HepG2 (cell line): ENCODE results near the gene NOC3L. TPM values are rescaled to one million over a fixed set of nuclear protein-coding genes. Genes with fewer than 3 reads are reported as not detected.
A peak's percentile ranks its signal among the peaks of the same experiment; 100 is the strongest.

Experiments used
- AHR ChIP-seq: IDR thresholded peaks from 2 replicates; pipeline ENCODE4 v1.6.1; 2018; ENCODE audit warnings: missing genetic modification reagents, missing compliant biosample characterization
- CENPX ChIP-seq: sonication (generic); formaldehyde crosslinking; IDR thresholded peaks from 2 replicates; pipeline ENCODE4 v1.9.0; 2021; ENCODE audit warnings: mild to moderate bottlenecking, missing genetic modification reagents, moderate library complexity
- GMEB2 ChIP-seq: IDR thresholded peaks from 2 replicates; pipeline ENCODE4 v1.6.1; 2016; ENCODE audit warnings: missing biosample characterization, missing genetic modification reagents, low read depth
- JDP2 ChIP-seq: sonication (generic); formaldehyde crosslinking; IDR thresholded peaks from 2 replicates; pipeline ENCODE4 v1.8.1; 2022; ENCODE audit warnings: missing genetic modification reagents, borderline replicate concordance
- LRRFIP1 ChIP-seq: sonication (generic); formaldehyde crosslinking; conservative IDR thresholded peaks from 2 replicates; pipeline ENCODE4 v1.4.0; 2020; ENCODE audit warnings: missing genetic modification reagents
- MAF1 ChIP-seq: sonication (generic); formaldehyde crosslinking; IDR thresholded peaks from 2 replicates; pipeline ENCODE4 v1.5.0; 2020; ENCODE audit warnings: missing genetic modification reagents, borderline replicate concordance
- NONO ChIP-seq, 2 experiments: fragments of 450-650 bp in 1 of 2; sonication (generic) in 1 of 2; formaldehyde crosslinking in 1 of 2; IDR thresholded peaks in 1 of 2; conservative IDR thresholded peaks in 1 of 2; 2 replicates each; pipeline versions ENCODE4 v1.6.1 to v1.8.0; 2017 to 2022; ENCODE audit warnings: mild to moderate bottlenecking in 1 of 2, missing genetic modification reagents in 1 of 2, moderate library complexity in 1 of 2
- PLRG1 ChIP-seq: fragments of 450-650 bp; conservative IDR thresholded peaks from 2 replicates; pipeline ENCODE4 v1.6.1; 2016
- PRPF4 ChIP-seq: fragments of 200-400 bp; formaldehyde crosslinking; IDR thresholded peaks from 2 replicates; pipeline ENCODE4 v1.6.1; 2016; ENCODE audit warnings: low read length, low read depth; ENCODE audit not compliant: poor library complexity, severe bottlenecking
- RORA ChIP-seq: sonication (generic); formaldehyde crosslinking; IDR thresholded peaks from 2 replicates; pipeline ENCODE4 v1.5.0; 2020; ENCODE audit warnings: mild to moderate bottlenecking, missing genetic modification reagents, moderate library complexity
- TGIF2 ChIP-seq: IDR thresholded peaks from 2 replicates; pipeline ENCODE4 v1.6.1; 2016; ENCODE audit warnings: control low read depth, missing compliant biosample characterization
- ZBTB38 ChIP-seq: sonication (generic); formaldehyde crosslinking; IDR thresholded peaks from 2 replicates; pipeline ENCODE4 v1.5.1; 2020; ENCODE audit warnings: mild to moderate bottlenecking, missing genetic modification reagents
- ZBTB43 ChIP-seq: sonication (generic); formaldehyde crosslinking; conservative IDR thresholded peaks from 2 replicates; pipeline ENCODE4 v1.4.0; 2020; ENCODE audit warnings: missing genetic modification reagents
- ZFP62 ChIP-seq: sonication (generic); formaldehyde crosslinking; IDR thresholded peaks from 2 replicates; pipeline ENCODE4 v1.4.0; 2020; ENCODE audit warnings: missing genetic modification reagents
- ZNF317 ChIP-seq: sonication (generic); formaldehyde crosslinking; IDR thresholded peaks from 2 replicates; pipeline ENCODE4 v1.5.0; 2020; ENCODE audit warnings: mild to moderate bottlenecking, missing genetic modification reagents
- ZNF382 ChIP-seq: sonication (generic); formaldehyde crosslinking; IDR thresholded peaks from 2 replicates; pipeline ENCODE4 v1.5.0; 2020; ENCODE audit warnings: missing genetic modification reagents, mild to moderate bottlenecking, borderline replicate concordance
- ZNF672 ChIP-seq: sonication (generic); formaldehyde crosslinking; IDR thresholded peaks from 2 replicates; pipeline ENCODE4 v1.8.1; 2022; ENCODE audit warnings: missing genetic modification reagents
- ZNF720 ChIP-seq: sonication (generic); formaldehyde crosslinking; IDR thresholded peaks from 2 replicates; pipeline ENCODE4 v1.4.0; 2020; ENCODE audit warnings: missing genetic modification reagents
- ZNF878 ChIP-seq: sonication (generic); formaldehyde crosslinking; IDR thresholded peaks from 2 replicates; pipeline ENCODE4 v1.8.1; 2023; ENCODE audit warnings: mild to moderate bottlenecking, missing genetic modification reagents, moderate library complexity
- polyA plus RNA-seq, 8 experiments: library from polyadenylated mRNA; depleted of rRNA in 3 of 8; stranded (reverse) in 7 of 8; unstranded in 1 of 8; fragments of >200 nt; fragmentation: Illumina TruSeq in 4 of 8; extraction: Trizol in 4 of 8; gene quantifications; 2 replicates each; pipeline versions ENCODE4 v1.2.1 to v1.2.3, GENCODE V29; 2011 to 2016; ENCODE audit warnings: low read depth in 4 of 8, missing spikeins in 1 of 8, mixed read lengths in 1 of 8; ENCODE audit not compliant: insufficient read depth in 1 of 8
- total RNA-seq, 5 experiments: library from RNA; depleted of rRNA; stranded (reverse); fragments of >200 nt; fragmentation: Illumina TruSeq; extraction: Trizol; gene quantifications; 2 replicates each; pipeline ENCODE4 v1.2.3, GENCODE V29; 2016; ENCODE audit warnings: low read depth in 1 of 5
- TF ChIP-seq, protein P1 (sequence below): sonication (generic); formaldehyde crosslinking; IDR thresholded peaks from 2 replicates; pipeline ENCODE4 v1.8.0; 2022; ENCODE audit warnings: mild to moderate bottlenecking, missing genetic modification reagents, borderline replicate concordance
- TF ChIP-seq, protein P2 (sequence below): sonication (generic); formaldehyde crosslinking; IDR thresholded peaks from 2 replicates; pipeline ENCODE4 v1.4.0; 2020; ENCODE audit warnings: mild to moderate bottlenecking, missing genetic modification reagents

NOC3L gene
- total and polyA plus RNA-seq, 2 of the 13 experiments (the other 11 are each of a cell fraction or from before 2014, with no cell fraction given), result 7.8 to 36.6 TPM

GRCh38 chr10:94362360-94363250 lies at the start of gene NOC3L (continued):
- TF ChIP-seq, protein P1, sequence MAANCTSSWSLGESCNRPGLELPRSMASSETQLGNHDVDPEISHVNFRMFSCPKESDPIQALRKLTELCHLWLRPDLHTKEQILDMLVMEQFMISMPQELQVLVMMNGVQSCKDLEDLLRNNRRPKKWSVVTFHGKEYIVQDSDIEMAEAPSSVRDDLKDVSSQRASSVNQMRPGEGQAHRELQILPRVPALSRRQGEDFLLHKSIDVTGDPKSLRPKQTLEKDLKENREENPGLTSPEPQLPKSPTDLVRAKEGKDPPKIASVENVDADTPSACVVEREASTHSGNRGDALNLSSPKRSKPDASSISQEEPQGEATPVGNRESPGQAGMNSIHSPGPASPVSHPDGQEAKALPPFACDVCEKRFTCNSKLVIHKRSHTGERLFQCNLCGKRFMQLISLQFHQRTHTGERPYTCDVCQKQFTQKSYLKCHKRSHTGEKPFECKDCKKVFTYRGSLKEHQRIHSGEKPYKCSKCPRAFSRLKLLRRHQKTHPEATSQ (CRISPR knock-in tag), result peak; percentile 94; the same call in 1 of the 2 replicates
- TF ChIP-seq LRRFIP1 (no peak), ZNF878 (CRISPR knock-in tag) (peak; percentile 96), ZNF672 (CRISPR knock-in tag) (0 out of 2 replicates have a peak, but pooled peaks have one; percentile 72), RORA (peak; percentile 69; the same call in 1 of the 2 replicates), ZBTB43 (CRISPR knock-in tag) (peak; percentile 95), ZFP62 (no peak), MAF1 (peak; percentile 84; the same call in 1 of the 2 replicates), ZNF720 (no peak), TGIF2 (CRISPR knock-in tag) (peak; percentile 93), ZNF317 (CRISPR knock-in tag) (peak; percentile 91), NONO (IDR thresholded peaks at IDR 0.05) (no peak), NONO (CRISPR knock-in tag; conservative IDR thresholded peaks at IDR 0.05) (peak; percentile 83), AHR (CRISPR knock-in tag) (peak; percentile 99; the same call in 1 of the 2 replicates), ZBTB38 (CRISPR knock-in tag) (peak; percentile 92), PLRG1 (no peak), CENPX (no peak), ZNF382 (CRISPR knock-in tag) (no peak), JDP2 (peak; percentile 54; the same call in 1 of the 2 replicates), PRPF4 (no peak), GMEB2 (CRISPR knock-in tag) (peak; percentile 69)
- TF ChIP-seq, protein P2, sequence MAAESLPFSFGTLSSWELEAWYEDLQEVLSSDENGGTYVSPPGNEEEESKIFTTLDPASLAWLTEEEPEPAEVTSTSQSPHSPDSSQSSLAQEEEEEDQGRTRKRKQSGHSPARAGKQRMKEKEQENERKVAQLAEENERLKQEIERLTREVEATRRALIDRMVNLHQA, result no peak
